Keratinocyte (primary cell): ENCODE results near the gene SMTN. TPM values are rescaled to one million over a fixed set of nuclear protein-coding genes. Genes with fewer than 3 reads are reported as not detected.
A peak's percentile ranks its signal among the peaks of the same experiment; 100 is the strongest.

Source experiments
- DNase-seq: peaks from one replicate; pipeline ENCODE4 v3.0.0-alpha.2; 2011; ENCODE audit warnings: low read depth, missing footprints, low spot score
- FAIRE-seq: peaks from 2 replicates; lab custom pipeline; 2011; peaks lifted over from hg19 to GRCh38; lab: Jason Lieb, UNC
- H2AFZ ChIP-seq: 2 replicates; pipeline ENCODE4 v1.6.0; 2012; ENCODE audit warnings: low read length, control low read depth, inconsistent platforms; ENCODE audit not compliant: control insufficient read depth
- H3K27ac ChIP-seq: 2 replicates; pipeline ENCODE4 v1.5.1; 2011; ENCODE audit warnings: low read length; ENCODE audit not compliant: control insufficient read depth, insufficient read depth
- H3K27me3 ChIP-seq: 3 replicates; pipeline ENCODE4 v1.6.0; 2011; ENCODE audit warnings: low read length; ENCODE audit not compliant: control insufficient read depth, insufficient read depth; ENCODE audit errors: extremely low read depth
- H3K36me3 ChIP-seq, 2 experiments: 2 replicates in 1 of 2; 3 replicates in 1 of 2; pipeline ENCODE4 v1.5.1; 2011; ENCODE audit warnings: low read length in 2 of 2, mild to moderate bottlenecking in 1 of 2; ENCODE audit not compliant: control insufficient read depth in 2 of 2, insufficient read depth in 2 of 2; ENCODE audit errors: extremely low read depth in 1 of 2
- H3K4me1 ChIP-seq: 3 replicates; pipeline ENCODE4 v1.5.1; 2011; ENCODE audit warnings: low read length; ENCODE audit not compliant: control insufficient read depth, insufficient read depth; ENCODE audit errors: extremely low read depth
- H3K4me2 ChIP-seq: 3 replicates; pipeline ENCODE4 v1.6.0; 2011; ENCODE audit warnings: low read depth, low read length; ENCODE audit not compliant: control insufficient read depth, insufficient read depth; ENCODE audit errors: extremely low read depth
- H3K4me3 ChIP-seq, 3 experiments: fragments of 200-600 bp in 1 of 3; sonication (generic) in 1 of 3; 2 replicates in 2 of 3; 3 replicates in 1 of 3; pipeline ENCODE4 v1.5.1; 2011 to 2016; ENCODE audit warnings: low read length in 3 of 3, mild to moderate bottlenecking in 3 of 3, control low read depth in 2 of 3, inconsistent platforms in 1 of 3, low read depth in 1 of 3, mixed read lengths in 1 of 3, mixed run types in 1 of 3, moderate library complexity in 1 of 3; ENCODE audit not compliant: control insufficient read depth in 2 of 3, insufficient read depth in 2 of 3; ENCODE audit errors: extremely low read depth in 1 of 3
- H3K79me2 ChIP-seq: 2 replicates; pipeline ENCODE4 v1.6.0; 2012; ENCODE audit warnings: low read length; ENCODE audit not compliant: control insufficient read depth, insufficient read depth
- H3K9ac ChIP-seq: 3 replicates; pipeline ENCODE4 v1.6.0; 2011; ENCODE audit warnings: low read length; ENCODE audit not compliant: control insufficient read depth, insufficient read depth; ENCODE audit errors: extremely low read depth
- H3K9me1 ChIP-seq: 3 replicates; pipeline ENCODE4 v1.6.0; 2011; ENCODE audit warnings: low read length; ENCODE audit not compliant: control insufficient read depth, insufficient read depth; ENCODE audit errors: extremely low read depth
- H3K9me3 ChIP-seq: 2 replicates; pipeline ENCODE4 v1.5.1; 2012; ENCODE audit warnings: low read depth, low read length; ENCODE audit not compliant: control insufficient read depth
- H4K20me1 ChIP-seq: 3 replicates; pipeline ENCODE4 v1.6.0; 2011; ENCODE audit warnings: low read length; ENCODE audit not compliant: control insufficient read depth, insufficient read depth; ENCODE audit errors: extremely low read depth
- CTCF ChIP-seq, 3 experiments: IDR thresholded peaks in 1 of 3; conservative IDR thresholded peaks in 1 of 3; optimal IDR thresholded peaks in 1 of 3; 2 replicates in 2 of 3; 3 replicates in 1 of 3; pipeline versions ENCODE3 to v1.5.1; 2011; ENCODE audit warnings: low read length in 3 of 3, mild to moderate bottlenecking in 3 of 3, moderate library complexity in 2 of 3, control low read depth in 1 of 3, inconsistent platforms in 1 of 3; ENCODE audit not compliant: insufficient read depth in 2 of 3; ENCODE audit errors: extremely low read depth in 1 of 3
- EZH2 ChIP-seq: IDR thresholded peaks from one replicate; pipeline ENCODE4 v1.6.1; 2012; ENCODE audit warnings: inconsistent platforms, mild to moderate bottlenecking, low read length, moderate library complexity
- dilution Hi-C: fragments of 300-500 bp; cut with MboI; formaldehyde crosslinking; loops from one replicate; pipeline ENCODE4 v1.7.0; 2020; ENCODE audit warnings: low sequenced_read_pairs; ENCODE audit not compliant: extremely low pct_ligation_motif_present
- polyA plus RNA-seq, 5 experiments: library from polyadenylated mRNA; depleted of rRNA in 3 of 5; stranded (reverse) in 3 of 5; stranded (forward) in 1 of 5; unstranded in 1 of 5; fragments of >200 nt; gene quantifications; 1 replicate in 1 of 5; 2 replicates in 3 of 5; 3 replicates in 1 of 5; pipeline versions ENCODE4 v1.2.1 to v1.2.3, GENCODE V29; 2011 to 2012; ENCODE audit warnings: missing spikeins in 2 of 5, low read depth in 1 of 5, low replicate concordance in 1 of 5

Gene SMTN
- polyA plus RNA-seq, 1 donor (not counting 4 experiments of a cell fraction or from before 2014, with no cell fraction given) = 61.2 TPM

GRCh38 chr22:31141551-31141950, 60.4 kb downstream of the SMTN start:
- DNase-seq (no peak), FAIRE-seq (no peak)
- Histone ChIP-seq H3K36me3 (no peaks in the 10 kb centered on the region), H4K20me1 (no peaks in the 10 kb centered on the region), H3K9me1 (no peaks in the 10 kb centered on the region), H3K9ac (no peak overlapping the region), H3K9me3 (no peaks in the 10 kb centered on the region), H3K4me2 (no peak overlapping the region), H3K4me1 (peaks cover 21% of the 10 kb centered on the region), H3K79me2 (no peaks in the 10 kb centered on the region), H3K27ac (no peak overlapping the region), H3K4me3 (no peak overlapping the region), H3K27me3 (peaks cover 4% of the 10 kb centered on the region), H2AFZ (no peak overlapping the region)
- TF ChIP-seq EZH2 = no peak
- dilution Hi-C loops = no loop called here

- no peaks in the 10 kb centered on the region for H3K9me3 ChIP-seq
- H3K4me1 ChIP-seq = peaks cover 21% of the 10 kb centered on the region
- H3K4me2 ChIP-seq = peak overlapping the region; percentile 39
- H3K79me2 ChIP-seq = no peaks in the 10 kb centered on the region
- no peak overlapping the region for H3K27ac ChIP-seq
- TF ChIP-seq EZH2 = no peak
- no peak for TF ChIP-seq CTCF (optimal IDR thresholded peaks at IDR 0.05 in 1 of 3, IDR thresholded peaks at IDR 0.05 in 1 of 3, conservative IDR thresholded peaks at IDR 0.05 in 1 of 3; ENCODE audit: extremely low read depth in 1 of 3, insufficient read depth in 2 of 3, low read length in 3 of 3)
- no peaks in the 10 kb centered on the region for H3K9me1 ChIP-seq
- no peaks in the 10 kb centered on the region for H4K20me1 ChIP-seq
- dilution Hi-C loops = no loop called here
- FAIRE-seq (peak; percentile 83), DNase-seq (no peak)
- H2AFZ ChIP-seq = peak overlapping the region; percentile 8
- no peak overlapping the region for H3K4me3 ChIP-seq
- no peaks in the 10 kb centered on the region for H3K36me3 ChIP-seq
- peaks cover 4% of the 10 kb centered on the region for H3K27me3 ChIP-seq
- H3K9ac ChIP-seq = no peak overlapping the region
Measured at GRCh38 chr22:31142285-31142684, 61.2 kb downstream of the SMTN start.

GRCh38 chr22:31143038-31143437, 61.9 kb downstream of the SMTN start:
- FAIRE-seq (no peak), DNase-seq (no peak)
- Histone ChIP-seq H3K4me1 (peaks cover 21% of the 10 kb centered on the region), H3K36me3 (no peaks in the 10 kb centered on the region), H3K4me2 (no peak overlapping the region), H3K9me3 (no peaks in the 10 kb centered on the region), H3K9ac (no peak overlapping the region), H3K27ac (no peak overlapping the region), H3K27me3 (peaks cover 4% of the 10 kb centered on the region), H3K9me1 (no peaks in the 10 kb centered on the region), H3K4me3 (no peak overlapping the region), H2AFZ (no peak overlapping the region), H3K79me2 (no peaks in the 10 kb centered on the region), H4K20me1 (no peaks in the 10 kb centered on the region)
- TF ChIP-seq EZH2 (no peak), CTCF (optimal IDR thresholded peaks at IDR 0.05 in 1 of 3, IDR thresholded peaks at IDR 0.05 in 1 of 3, conservative IDR thresholded peaks at IDR 0.05 in 1 of 3; ENCODE audit: extremely low read depth in 1 of 3, insufficient read depth in 2 of 3, low read length in 3 of 3) (no peak)
- dilution Hi-C loops = no loop called here
